ENCODE data around the gene SMIM22. TPM values are rescaled to one million over a fixed set of nuclear protein-coding genes. Genes with fewer than 3 reads are reported as not detected.

Gene SMIM22
- total RNA-seq, 2 donors from 2014 or later = not detected

DNA sequence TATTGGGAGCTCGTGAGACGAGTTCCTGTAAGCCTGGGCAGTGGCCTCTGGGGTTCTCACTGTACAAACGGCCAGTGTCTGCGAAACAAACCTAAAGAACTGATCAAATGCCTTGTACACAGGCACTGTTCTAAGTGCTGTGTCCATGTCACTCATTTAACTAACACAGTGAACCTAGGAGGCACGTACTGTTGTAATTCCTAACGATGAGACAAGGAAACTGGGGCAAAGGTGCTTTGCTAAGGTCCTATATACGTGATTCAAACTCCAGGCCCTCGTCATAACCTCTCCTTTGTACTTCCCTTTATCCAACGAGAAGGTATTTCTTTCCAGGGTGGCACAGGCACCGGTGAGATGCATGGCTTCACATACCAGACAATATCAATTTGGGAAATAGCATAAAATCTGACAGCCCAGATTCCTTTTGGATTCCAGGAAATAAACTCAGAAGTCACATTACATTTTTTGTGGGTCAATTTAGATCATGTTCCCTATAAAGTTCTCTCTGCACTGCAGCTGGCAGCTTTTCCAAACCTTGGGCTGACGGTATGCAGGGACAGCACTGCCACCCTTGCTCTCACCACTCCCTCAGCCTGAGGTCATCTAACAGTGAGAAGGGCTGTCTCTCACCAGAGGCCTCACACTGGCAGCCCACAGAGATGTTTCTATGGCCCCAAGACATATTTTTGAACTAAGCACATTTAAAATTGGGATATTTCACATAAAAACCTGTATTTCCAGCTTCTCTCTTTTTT, 33.6 kb downstream of the SMIM22 start:
- peaks cover 15% of the 10 kb centered on the region for H3K4me1 Mint-ChIP-seq
- H3K27ac Mint-ChIP-seq = no peak overlapping the region
- H3K36me3 Mint-ChIP-seq (ENCODE audit: low read depth) = peaks cover 15% of the 10 kb centered on the region
- no peaks in the 10 kb centered on the region for H3K9me3 ChIP-seq (ENCODE audit: control insufficient read depth, low read length, poor library complexity, severe bottlenecking)
- no peaks in the 10 kb centered on the region for H3K27me3 Mint-ChIP-seq
- no peak for ATAC-seq
- no peak for DNase-seq
- no peak overlapping the region for H3K4me3 Mint-ChIP-seq

DNA sequence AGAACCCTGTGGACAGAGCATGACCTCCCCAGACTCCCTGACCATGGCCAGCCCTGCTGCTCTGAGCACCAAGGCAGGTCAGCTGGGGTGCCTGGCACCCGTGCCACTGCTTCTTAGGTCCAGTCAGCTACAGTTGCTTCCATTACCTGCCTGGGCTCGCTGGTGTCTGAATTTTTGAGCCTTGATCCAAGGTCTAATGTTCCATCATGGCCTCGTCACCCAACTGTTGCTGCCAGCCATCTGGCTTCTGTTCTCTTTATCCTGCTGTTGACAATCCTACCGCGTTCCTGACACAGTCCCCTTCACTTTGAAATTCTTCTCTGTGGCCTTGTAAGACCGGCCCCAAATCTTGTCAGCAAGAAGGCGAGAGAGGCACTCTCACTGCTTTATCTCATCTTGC, 35.2 kb downstream of the SMIM22 start:
- H3K36me3 Mint-ChIP-seq (ENCODE audit: low read depth) = peaks cover 9% of the 10 kb centered on the region
- peaks cover 8% of the 10 kb centered on the region for H3K4me1 Mint-ChIP-seq
- no peaks in the 10 kb centered on the region for H3K9me3 ChIP-seq (ENCODE audit: control insufficient read depth, low read length, poor library complexity, severe bottlenecking)
- peak overlapping the region; percentile 71 for H3K27ac Mint-ChIP-seq
- DNase-seq (no peak), ATAC-seq (no peak)
- no peak overlapping the region for H3K4me3 Mint-ChIP-seq
- H3K27me3 Mint-ChIP-seq = no peaks in the 10 kb centered on the region

DNA sequence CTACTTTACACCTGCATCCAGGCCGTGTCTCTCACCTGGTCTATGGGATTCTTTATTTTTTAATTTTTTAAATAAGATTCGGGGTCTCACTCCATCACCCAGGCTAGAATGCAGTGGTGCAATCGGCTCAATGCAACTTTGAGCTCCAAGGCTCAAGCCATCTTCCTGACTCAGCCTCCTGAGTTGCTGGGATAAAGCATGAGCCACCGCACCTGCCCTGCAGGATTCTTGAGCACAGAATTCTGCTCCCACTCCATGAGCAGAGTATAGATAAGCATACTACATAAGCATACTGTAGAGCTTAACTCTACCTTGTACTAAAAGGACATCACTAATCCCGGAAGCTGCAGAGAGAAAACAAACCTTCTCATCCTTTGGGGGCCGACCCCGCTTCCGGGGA, 36.4 kb downstream of the SMIM22 start:
- peak overlapping the region; percentile 71 for H3K27ac Mint-ChIP-seq
- H3K4me1 Mint-ChIP-seq = peaks cover 10% of the 10 kb centered on the region
- no peaks in the 10 kb centered on the region for H3K9me3 ChIP-seq (ENCODE audit: control insufficient read depth, low read length, poor library complexity, severe bottlenecking)
- ATAC-seq = no peak
- H3K4me3 Mint-ChIP-seq = no peak overlapping the region
- no peaks in the 10 kb centered on the region for H3K27me3 Mint-ChIP-seq
- DNase-seq = no peak
- peaks cover 9% of the 10 kb centered on the region for H3K36me3 Mint-ChIP-seq (ENCODE audit: low read depth)

DNA sequence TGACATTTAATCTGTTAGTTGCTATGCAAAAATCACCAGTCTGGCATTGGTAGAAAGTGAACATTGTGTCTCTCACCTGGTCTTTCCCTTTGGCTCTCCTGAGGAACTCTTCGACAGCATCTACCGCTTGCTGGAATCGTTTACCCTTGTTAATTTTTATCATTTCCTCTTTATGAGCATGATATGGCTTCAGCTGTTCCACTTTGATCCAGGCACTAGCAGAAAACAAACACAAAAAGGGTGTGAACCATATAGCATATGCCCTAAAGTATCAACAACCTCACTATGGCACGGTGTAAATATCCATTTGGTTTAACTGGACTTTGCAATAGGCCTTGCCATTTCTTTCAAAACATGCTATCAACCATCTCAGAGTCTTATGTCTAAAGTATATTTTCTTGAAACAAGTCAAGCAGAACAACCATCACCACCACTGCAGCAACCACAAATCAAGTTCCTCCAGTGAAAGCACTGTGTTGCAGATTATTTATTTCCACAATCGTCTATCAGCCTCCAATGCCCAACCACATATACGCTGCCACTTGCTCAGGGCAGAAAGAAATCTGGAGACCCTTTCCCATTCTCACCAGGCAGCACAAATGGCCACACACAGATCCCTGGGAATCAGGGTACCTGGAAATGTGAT, 37.7 kb downstream of the SMIM22 start:
- DNase-seq = no peak
- no peaks in the 10 kb centered on the region for H3K27me3 Mint-ChIP-seq
- no peaks in the 10 kb centered on the region for H3K9me3 ChIP-seq (ENCODE audit: control insufficient read depth, low read length, poor library complexity, severe bottlenecking)
- peaks cover 18% of the 10 kb centered on the region for H3K4me1 Mint-ChIP-seq
- H3K36me3 Mint-ChIP-seq (ENCODE audit: low read depth) = peaks cover 9% of the 10 kb centered on the region
- ATAC-seq = no peak
- H3K4me3 Mint-ChIP-seq = no peak overlapping the region
- H3K27ac Mint-ChIP-seq = no peak overlapping the region

DNA sequence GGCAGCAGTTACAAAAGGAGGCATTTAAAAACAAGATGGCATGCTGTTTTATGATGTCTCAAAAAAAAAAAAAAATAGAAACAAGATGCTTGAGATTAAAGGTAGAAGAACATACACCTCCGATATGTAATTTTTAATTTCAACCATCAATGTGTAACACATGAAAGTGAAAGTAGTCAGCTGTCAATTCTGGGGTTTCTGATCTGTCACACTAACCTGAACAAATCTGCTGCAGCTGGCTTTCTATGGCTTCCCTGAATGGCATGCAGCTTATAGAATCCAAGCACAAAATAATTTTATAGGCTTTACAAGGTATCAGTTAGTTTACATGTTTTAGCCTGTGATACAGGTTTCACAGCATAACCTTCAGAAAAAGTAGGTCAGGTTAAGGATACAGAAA, 38.4 kb downstream of the SMIM22 start:
- no peak overlapping the region for H3K27ac Mint-ChIP-seq
- H3K9me3 ChIP-seq (ENCODE audit: control insufficient read depth, low read length, poor library complexity, severe bottlenecking) = no peaks in the 10 kb centered on the region
- no peak overlapping the region for H3K4me3 Mint-ChIP-seq
- H3K27me3 Mint-ChIP-seq = no peaks in the 10 kb centered on the region
- no peak for DNase-seq
- peak; percentile 4 for ATAC-seq
- peaks cover 18% of the 10 kb centered on the region for H3K4me1 Mint-ChIP-seq
- H3K36me3 Mint-ChIP-seq (ENCODE audit: low read depth) = peaks cover 9% of the 10 kb centered on the region

DNA sequence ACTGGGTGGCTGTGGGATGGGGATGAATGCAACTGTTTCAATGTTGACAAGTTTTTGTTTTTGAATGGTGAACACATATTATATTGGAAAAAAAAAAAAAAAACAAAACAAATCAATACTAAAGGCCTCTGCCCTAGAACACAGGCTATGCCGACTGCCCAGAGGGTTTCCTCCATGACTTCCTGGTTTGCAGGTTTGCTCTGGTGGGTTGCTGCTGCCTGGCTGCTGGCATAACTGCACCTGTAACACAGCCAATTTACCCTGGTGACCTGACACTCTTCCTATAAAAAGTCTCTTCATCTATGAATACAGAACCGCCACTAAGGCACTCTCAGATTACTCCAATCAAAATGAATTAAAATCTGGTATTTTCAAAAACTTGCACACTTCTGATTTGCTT, 41.6 kb downstream of the SMIM22 start:
- no peaks in the 10 kb centered on the region for H3K9me3 ChIP-seq (ENCODE audit: control insufficient read depth, low read length, poor library complexity, severe bottlenecking)
- Mint-ChIP-seq H3K4me1 (peaks cover 19% of the 10 kb centered on the region), H3K36me3 (ENCODE audit: low read depth) (peaks cover 6% of the 10 kb centered on the region), H3K27ac (peak overlapping the region; percentile 53), H3K27me3 (no peaks in the 10 kb centered on the region), H3K4me3 (no peak overlapping the region)
- ATAC-seq (no peak), DNase-seq (no peak)

DNA sequence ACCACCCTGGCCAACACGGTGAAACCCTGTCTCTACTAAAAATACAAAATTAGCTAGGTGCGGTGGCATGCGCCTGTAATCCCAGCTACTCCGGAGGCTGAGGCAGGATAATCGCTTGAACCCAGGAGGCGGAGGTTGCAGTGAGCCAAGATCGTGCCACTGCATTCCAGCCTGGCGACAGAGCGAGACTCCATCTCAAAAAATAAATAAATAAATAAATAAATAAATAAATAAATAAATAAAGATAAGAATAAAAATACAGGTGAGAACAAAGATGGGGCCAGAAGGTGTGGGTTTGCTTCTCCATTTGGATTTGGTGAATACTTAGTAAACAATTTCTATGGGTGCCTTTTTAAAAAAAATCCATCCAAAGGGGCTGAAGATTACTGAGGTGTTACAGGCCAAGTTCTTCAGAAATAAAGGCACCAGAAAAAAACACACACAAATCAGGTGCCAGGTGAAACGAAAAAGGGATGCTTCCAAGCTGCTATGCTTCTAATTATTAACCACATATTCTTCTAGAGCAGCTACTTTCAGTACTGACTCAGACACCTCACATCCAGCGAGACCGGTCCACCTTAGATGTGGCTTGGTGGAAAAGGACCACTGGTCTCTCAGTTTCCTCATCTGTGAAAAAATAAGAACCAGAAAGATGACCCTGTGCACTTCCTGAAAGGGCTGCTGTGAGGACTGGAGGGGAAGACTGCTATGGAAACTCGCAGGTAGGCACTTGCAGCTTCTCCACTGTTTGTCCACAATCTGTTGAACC, 42.7 kb downstream of the SMIM22 start:
- Mint-ChIP-seq H3K4me1 (peaks cover 19% of the 10 kb centered on the region), H3K27ac (no peak overlapping the region), H3K36me3 (ENCODE audit: low read depth) (peaks cover 6% of the 10 kb centered on the region), H3K4me3 (no peak overlapping the region), H3K27me3 (no peaks in the 10 kb centered on the region)
- H3K9me3 ChIP-seq (ENCODE audit: control insufficient read depth, low read length, poor library complexity, severe bottlenecking) = no peaks in the 10 kb centered on the region
- no peak for DNase-seq
- ATAC-seq = no peak

DNA sequence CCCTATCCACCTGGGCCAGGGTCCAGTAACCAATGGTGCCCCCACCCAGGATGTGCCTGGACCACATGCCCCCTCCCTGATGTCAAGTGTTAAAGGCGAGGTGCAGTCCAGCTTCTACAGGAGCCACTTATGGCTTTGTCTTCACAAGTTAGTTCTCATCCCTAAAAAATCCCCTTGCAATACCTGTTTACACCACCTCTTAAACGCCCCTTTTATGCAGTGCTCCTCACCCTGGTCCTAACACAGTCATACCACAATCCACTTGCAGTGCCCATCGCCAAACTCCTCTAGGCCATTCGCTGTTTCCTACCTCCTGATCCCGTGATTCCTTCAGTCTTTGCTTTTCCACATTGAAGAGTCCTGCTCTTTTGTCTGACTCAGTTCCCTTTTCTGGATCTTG, 44.8 kb downstream of the SMIM22 start:
- Mint-ChIP-seq H3K4me3 (no peak overlapping the region), H3K36me3 (ENCODE audit: low read depth) (peaks cover 6% of the 10 kb centered on the region), H3K27ac (peak overlapping the region; percentile 39), H3K27me3 (no peaks in the 10 kb centered on the region), H3K4me1 (peaks cover 21% of the 10 kb centered on the region)
- ATAC-seq (no peak), DNase-seq (no peak)
- H3K9me3 ChIP-seq (ENCODE audit: control insufficient read depth, low read length, poor library complexity, severe bottlenecking) = no peaks in the 10 kb centered on the region

DNA sequence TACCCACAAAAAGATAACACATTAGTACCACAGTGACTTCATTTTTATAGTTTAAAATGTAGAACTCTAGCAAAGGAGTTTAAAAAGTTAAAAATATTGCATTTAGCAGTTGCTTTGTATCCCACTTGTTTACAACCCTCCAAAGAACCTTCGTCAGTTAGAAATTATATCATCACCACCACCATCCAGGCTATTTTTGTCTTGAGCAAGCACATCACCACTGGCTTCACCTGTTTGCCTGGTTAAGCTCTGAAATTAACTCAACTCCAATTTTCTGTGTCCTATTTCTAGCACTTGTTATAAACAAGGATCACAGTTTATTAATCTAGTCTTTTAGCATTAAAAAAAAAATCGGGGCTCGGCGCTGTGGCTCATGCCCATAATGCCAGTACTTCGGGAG, 45.8 kb downstream of the SMIM22 start:
- H3K9me3 ChIP-seq (ENCODE audit: control insufficient read depth, low read length, poor library complexity, severe bottlenecking) = no peaks in the 10 kb centered on the region
- DNase-seq (no peak), ATAC-seq (no peak)
- Mint-ChIP-seq H3K27me3 (no peaks in the 10 kb centered on the region), H3K4me3 (no peak overlapping the region), H3K36me3 (ENCODE audit: low read depth) (peaks cover 6% of the 10 kb centered on the region), H3K4me1 (peaks cover 29% of the 10 kb centered on the region), H3K27ac (peak overlapping the region; percentile 39)

Other genes with a start within 250 kb of the SMIM22 start
- under 1 TPM; 0.08 to 0.20 TPM for gene C16orf96, start 239.0 kb upstream of the SMIM22 start, total RNA-seq
- 10 to 100 TPM; 25.8 to 26.6 TPM for gene UBALD1, start 180.5 kb upstream of the SMIM22 start, total RNA-seq
- gene MGRN1, start 170.5 kb upstream of the SMIM22 start, total RNA-seq = 10 to 100 TPM; 69.3 to 74.7 TPM
- 10 to 100 TPM; 44.7 to 49.6 TPM for gene NUDT16L1, start 101.8 kb upstream of the SMIM22 start, total RNA-seq
- 10 to 100 TPM; 15.6 to 20.0 TPM for gene ANKS3, start 61.1 kb upstream of the SMIM22 start, total RNA-seq
- not detected for gene DNAAF8, start 60.8 kb upstream of the SMIM22 start, total RNA-seq
- gene ZNF500, start 28.2 kb upstream of the SMIM22 start, total RNA-seq = 10 to 100 TPM; 10.1 to 15.8 TPM
- not detected for gene SEPTIN12, start 7.0 kb upstream of the SMIM22 start, total RNA-seq
- gene ROGDI, start 7.3 kb downstream of the SMIM22 start, total RNA-seq = 10 to 100 TPM; 15.0 to 21.2 TPM
- 100 to 1,000 TPM in 1 of 2 donors, 10 to 100 TPM in 1; 91.9 to 108 TPM for gene GLYR1, start 51.9 kb downstream of the SMIM22 start, total RNA-seq
- 10 to 100 TPM; 47.5 to 69.8 TPM for gene UBN1, start 52.1 kb downstream of the SMIM22 start, total RNA-seq
- gene PPL, start 141.8 kb downstream of the SMIM22 start, total RNA-seq = not detected
- gene SEC14L5, start 163.0 kb downstream of the SMIM22 start, total RNA-seq = 10 to 100 TPM in 1 of 2 donors, under 1 TPM in 1; 0.45 to 13.9 TPM
- gene NAGPA, start 238.6 kb downstream of the SMIM22 start, total RNA-seq = 10 to 100 TPM; 25.8 to 36.1 TPM